ENCODE measurements around the gene UTP25.

DNA sequence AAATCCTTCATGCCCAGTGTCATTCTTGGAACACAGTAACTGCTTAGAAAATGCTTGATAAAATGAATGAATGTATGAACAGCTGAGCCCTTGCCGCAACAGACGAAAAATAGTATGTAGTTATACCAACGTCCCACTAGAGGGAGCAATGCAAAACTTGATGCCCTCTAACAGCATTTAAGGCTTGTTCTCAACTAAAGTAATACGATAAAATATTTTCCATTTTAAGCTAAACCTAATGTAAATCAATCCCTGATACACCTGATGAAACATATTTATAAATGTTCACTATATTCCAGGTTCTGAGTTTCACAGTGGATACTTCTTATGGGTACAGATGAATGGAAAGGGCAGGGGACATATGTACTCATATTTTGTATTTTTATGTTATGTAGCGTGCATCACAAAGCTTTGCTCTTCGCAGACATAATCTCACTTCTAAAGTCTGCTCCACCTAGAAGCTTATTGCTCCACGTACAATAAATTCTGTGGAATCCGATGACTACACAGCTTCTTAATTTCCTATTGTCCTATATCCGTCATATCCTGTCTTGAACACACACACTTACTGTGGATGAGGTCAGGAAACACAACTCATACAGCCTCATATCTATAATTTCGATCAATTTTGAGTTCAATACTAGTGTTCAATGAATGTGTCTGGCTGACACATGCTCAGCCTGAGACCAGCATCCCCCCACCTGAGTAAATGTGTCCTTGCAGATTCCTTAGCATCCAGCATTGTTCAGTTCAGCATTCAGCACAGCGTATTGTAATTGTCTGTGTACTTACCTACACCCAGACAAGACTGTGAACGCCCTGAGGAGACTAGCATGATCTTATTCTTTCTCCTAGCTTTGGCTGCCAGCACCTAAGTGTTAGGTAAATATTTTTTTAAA, 4.4 kb upstream of the UTP25 start:
- TF ChIP-seq EZH2 (IDR thresholded peaks at IDR 0.05) (no peak), CTCF (IDR thresholded peaks at IDR 0.05) (peak; percentile 83), EZH2phosphoT487 (IDR thresholded peaks at IDR 0.05) (no peak)

Data from neural progenitor cell (in vitro differentiated cells).